Activated CD4-positive, CD25-positive, alpha-beta regulatory T cell treated with anti-CD3 and anti-CD28 coated beads, Interleukin-2, amount 50 U/mL, for 72 hours (primary cell): ENCODE results near the gene BAZ2B.
"Not testable (repeated sequence)": the region's sequence is repeated elsewhere in the genome, so short reads cannot be mapped to it uniquely, and the experiment has no call there.

Source experiments
- DNase-seq: peaks from one replicate; pipeline ENCODE4 v3.0.0; 2021

Gene BAZ2B

DNA sequence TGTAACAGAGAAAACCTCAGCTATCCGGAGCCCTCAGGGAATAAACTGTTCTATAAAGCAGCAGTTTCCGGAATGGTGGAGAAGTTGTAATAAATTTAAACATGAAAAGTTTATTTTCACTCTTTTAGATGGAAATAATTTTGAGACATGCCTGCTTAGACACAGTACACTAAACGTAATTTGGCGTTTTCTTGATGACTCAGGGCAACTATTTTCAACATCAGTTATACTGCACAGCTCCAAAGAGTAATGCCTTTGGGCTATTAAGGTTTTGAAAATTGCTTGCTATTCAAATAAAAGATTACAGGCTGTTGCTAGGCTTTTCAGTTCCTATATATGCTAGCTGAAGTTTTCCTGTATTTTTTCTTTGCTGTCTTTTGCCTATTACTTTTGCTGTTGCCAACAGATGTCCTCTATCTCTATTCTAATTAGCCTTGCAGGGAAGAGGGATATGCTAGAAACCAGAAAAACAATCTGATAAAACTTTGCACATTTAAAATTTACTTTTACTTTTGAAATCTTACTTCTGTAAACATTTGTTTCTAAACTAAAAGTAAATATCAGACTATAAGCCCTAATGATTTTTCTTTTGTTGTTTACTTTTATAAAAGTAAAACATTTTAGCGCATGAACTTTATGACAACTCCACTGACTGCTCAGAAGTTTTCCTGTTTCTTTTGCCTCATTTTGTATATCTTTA, 216.5 kb downstream of the BAZ2B start:
- DNase-seq = no peak

DNA sequence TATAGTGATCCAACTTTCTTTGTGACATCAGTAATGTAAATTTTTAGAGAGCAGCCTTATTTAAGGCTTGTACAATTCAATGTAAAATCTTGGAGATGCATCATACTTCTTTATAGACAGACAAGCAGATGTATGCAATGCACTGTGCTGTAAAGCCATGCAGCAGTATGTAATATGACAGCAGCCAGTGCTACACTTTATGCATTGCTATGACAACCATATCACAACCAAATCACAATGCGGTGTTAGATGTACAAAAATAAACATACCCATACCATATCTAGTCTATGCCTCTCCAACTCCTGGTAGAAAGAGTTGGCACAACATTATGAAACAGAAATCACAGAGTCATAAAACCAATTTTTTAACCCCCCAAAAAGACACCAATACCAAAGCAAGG, 219.5 kb downstream of the BAZ2B start:
- DNase-seq = no peak

- DNase-seq = no peak
Measured at GRCh38 chr2:159382447-159383028, 233.8 kb downstream of the BAZ2B start.

- DNase-seq = no peak
Measured at GRCh38 chr2:159381574-159381973, 234.8 kb downstream of the BAZ2B start.

- DNase-seq = no peak
Measured at GRCh38 chr2:159380685-159381239, 235.6 kb downstream of the BAZ2B start.

GRCh38 chr2:159379181-159379580, 237.2 kb downstream of the BAZ2B start:
- no peak for DNase-seq

DNA sequence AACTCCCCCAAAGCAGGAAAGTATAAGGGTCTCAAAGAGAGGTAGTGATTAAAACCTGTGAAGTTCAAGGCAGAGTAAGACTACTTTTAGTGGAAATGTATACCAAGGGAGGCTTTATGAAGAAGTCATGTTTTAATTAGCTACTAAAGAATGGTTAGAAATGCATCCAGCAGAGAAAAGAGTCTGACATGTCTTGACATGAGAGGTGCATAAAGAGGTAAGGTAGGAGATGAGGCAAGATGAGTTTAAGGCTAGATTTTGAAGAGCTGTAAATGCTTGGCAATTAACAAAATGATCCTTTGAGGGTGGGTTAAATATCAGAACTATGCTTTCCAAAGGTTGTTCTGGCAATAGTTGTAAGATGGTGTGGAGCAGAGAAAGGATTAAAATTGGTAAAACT, 241.1 kb downstream of the BAZ2B start:
- DNase-seq = no peak

DNA sequence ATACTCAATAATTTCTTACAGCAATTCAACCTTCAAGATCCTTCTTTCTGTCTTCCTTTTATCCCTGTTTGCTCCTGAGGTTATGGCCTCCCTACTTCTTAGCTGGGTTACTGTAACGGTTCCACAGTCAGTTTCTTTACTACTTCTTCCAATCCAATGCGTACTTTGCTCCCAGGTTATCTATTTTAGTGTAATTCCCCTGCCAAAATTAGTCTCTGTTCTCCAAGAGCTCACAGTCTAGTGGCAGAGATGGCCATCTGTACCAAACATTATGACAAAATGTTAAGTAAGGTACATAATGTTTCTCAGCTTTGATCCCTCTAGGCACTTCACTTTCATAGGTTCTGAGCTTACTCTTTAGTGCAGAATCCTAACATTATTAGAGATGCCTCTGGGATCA, 244.8 kb downstream of the BAZ2B start:
- no peak for DNase-seq

GRCh38 chr2:159366538-159366937, 249.8 kb downstream of the BAZ2B start:
- DNase-seq = no peak

DNA sequence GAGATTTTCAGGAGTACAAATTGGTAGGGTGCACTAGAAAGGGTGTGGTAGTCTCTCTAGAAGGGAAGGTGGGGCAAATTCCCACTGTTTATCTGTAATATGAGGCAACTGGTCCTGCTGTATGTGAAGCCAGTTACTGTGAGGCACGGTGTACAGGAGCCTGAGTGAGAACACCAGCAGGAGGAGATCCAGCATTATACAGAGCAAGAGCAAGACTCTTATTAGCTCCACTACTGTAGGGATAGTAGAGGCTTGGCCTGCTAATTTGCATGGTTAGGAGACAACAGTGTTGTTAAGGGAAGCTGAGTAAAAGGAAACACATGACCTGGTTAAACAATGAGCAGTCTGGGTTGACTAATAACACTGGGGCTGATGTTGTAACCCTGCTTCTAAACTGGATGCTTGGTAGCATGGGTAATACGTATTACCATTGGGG, 253.5 kb downstream of the BAZ2B start:
- no peak for DNase-seq

DNA sequence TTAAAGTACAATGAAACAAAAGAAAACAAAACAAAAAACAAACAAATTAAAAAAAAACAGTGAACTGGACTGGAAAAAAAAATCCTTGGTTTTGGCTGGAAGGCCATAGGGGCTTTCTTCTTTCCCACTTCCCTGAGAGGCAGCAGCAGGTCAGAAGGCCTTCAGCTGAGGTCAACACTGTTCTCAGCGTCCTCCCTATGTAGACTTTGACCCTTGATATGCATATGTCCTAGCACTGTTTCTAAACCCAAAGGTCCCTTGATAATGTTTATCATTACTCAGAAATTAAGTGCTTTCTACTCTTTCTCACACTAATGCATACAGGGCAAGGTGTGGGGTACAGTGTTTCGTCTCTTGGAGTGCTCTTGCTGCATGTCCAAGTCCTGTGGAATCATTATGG, 254.3 kb downstream of the BAZ2B start:
- no peak for DNase-seq

DNA sequence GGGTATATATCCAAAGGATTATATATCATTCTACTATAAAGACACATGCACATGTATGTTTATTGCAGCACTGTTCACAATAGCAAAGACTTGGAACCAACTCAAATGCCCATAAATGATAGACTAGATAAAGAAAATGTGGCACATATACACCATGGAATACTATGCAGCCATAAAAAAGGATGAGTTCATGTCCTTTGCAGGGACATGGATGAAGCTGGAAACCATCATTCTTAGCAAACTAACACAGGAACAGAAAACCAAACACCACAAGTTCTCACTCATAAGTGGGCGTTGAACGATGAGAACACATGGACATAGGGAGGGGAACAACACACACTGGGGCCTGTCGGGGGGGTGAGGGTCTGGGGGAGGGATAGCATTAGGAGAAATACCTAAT, 254.7 kb downstream of the BAZ2B start:
- not testable (repeated sequence) for DNase-seq

DNA sequence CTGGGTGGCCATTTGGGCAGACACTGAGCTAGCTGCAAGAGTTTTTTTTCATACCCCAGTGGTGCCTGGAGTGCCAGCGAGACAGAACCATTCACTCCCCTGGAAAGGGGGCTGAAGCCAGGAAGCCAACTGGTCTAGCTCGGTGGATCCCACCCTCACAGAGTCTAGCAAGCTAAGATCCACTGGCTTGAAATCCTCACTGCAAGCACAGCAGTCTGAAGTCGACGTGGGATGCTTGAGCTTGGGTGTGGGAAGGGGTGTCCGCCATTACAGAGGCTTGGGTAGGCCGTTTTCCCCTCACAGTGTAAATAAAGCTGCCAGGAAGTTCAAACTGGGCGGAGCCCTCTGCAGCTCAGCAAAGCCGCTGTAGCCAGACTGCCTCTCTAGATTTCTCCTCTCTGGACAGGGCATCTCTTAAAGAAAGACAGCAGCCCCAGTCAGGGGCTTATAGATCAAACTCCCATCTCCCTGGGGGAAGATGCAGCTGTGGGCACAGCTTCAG, 260.2 kb downstream of the BAZ2B start:
- no peak for DNase-seq

DNA sequence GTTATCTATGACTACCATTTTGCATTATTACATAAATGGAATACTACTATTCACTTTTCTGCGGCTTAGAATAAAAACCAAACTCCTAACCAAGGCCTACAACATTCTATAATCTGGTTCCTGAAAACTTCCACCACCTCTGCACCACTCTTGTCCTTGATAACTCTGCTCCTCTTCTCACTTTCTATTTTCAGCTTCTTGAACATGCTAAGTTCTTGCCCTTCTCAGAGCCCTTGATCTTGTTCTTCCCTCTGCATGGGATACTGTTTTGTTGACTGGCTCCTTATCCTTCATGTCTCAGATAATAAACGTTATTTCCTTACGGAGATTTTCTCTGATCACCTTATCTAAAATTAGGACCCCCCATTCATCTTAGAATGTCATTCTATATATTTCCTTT, 264.4 kb downstream of the BAZ2B start:
- no peak for DNase-seq

DNA sequence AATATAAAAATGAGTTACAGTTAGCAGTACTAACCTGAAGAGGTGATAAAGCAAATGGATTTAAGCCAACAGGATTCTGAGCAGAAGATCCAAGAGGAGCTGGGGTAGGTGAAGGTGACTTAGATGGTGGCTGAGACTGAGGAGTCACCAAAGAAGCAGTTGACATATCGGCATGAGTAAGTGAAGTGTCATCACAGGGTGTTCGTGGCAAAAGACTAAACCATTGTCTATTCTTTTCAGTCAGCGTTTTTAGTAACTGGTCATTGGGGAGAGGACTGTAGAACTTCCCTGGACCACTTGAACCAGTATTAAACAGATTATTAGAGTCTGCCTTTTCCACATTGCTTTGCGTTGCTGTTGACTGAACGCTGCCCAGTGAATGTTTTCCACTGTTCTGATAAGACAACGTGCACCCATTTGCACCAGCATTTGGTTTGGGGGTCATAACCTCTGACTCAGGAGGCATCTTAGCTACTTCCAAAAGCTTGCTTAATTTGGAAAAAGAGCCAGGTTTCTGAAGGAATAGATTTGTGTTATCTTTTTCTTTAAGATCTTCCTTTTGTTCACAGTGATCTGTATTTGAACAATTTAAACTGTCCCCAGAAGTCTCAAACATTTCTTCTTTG, 266.6 kb downstream of the BAZ2B start:
- no peak for DNase-seq

GRCh38 chr2:159326569-159327255, 289.6 kb downstream of the BAZ2B start:
- DNase-seq = no peak

DNA sequence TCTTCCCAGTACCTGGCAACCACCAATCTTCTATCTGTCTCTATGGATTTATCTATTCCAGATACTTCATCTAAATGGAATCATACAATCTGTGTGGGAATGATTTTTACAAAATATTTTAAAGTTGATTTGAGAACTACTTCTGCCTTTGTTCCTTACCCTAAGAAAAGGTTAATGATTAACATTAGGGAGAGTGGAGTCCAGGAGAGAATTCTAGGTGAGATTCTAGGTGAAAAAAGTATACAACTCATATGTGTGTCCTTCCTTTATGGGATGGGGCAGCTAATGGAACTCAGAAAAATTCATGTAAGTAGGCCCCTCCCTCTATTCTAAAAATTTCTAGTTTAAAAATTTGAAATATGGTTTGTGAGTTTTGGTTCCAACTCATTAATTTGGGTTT, 293.9 kb downstream of the BAZ2B start:
- no peak for DNase-seq

DNA sequence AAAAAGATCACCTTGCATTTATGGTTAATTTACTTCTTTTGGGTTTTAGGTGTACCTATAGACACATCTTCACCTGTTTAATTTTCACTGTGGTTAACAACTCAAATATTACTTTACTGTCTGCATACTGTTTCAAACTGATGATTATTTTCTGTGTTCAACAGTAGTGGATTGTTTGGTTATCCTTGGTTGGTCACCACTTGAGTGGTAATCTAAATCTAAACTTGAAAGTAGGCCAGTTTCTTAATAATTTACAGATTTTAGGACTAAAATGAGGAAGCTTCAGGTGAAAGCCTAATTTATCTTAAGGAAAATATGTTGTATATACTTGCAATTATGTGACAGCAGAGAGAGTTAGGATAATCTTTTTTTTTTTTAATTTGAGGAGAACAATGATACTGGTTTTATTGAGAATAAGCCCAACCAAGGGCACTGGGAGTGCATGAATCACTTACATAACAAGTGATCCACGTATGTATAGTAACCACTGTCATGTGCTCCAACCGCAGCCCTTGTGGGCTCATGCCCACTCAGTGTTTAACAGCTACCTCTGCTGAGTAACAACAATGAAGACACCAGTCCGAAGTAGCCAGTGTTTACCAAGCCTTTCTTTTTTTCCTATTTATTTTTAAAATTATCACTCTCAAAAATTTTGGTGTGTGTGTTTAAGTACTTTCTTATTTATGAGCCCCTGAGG, 298.8 kb downstream of the BAZ2B start:
- DNase-seq = no peak

- DNase-seq = no peak
Measured at GRCh38 chr2:159307942-159308341, 308.4 kb downstream of the BAZ2B start.

DNA sequence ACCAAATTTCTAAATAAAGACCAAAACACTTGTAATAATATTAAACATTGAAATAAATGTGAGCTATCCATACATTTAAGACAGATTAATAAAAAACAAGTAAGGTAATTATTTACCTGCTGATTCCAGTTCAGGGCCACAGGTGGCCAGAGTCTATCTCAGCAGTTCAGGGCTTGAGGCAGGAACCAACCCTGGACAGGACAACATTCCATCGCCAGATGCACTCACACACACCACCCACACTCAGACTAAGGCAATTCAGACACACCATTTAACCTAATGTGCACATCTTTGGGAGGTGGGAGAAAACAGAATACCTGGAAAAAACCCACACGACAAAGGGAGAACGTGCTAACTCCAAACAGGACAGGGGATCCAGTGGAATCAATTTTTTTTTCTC, 315.8 kb downstream of the BAZ2B start:
- no peak for DNase-seq

DNA sequence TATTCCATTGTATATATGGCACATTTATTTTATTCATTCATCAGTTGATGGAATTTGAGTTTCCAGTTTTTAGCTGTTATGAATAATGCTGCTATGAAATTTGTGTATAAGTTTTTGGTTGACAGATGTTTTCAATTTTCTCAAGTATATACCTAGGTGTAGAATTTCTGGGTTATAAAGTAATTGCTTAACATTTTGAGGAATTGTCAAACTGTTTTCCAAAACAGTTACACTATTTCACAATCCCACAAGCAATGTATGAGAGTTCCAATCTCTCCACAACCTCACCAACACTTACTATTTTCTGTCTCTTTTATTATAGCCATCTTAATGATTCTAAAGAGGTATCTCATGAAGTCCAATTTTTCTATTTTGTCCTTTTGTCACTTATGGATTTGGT, 317.4 kb downstream of the BAZ2B start:
- no peak for DNase-seq

DNA sequence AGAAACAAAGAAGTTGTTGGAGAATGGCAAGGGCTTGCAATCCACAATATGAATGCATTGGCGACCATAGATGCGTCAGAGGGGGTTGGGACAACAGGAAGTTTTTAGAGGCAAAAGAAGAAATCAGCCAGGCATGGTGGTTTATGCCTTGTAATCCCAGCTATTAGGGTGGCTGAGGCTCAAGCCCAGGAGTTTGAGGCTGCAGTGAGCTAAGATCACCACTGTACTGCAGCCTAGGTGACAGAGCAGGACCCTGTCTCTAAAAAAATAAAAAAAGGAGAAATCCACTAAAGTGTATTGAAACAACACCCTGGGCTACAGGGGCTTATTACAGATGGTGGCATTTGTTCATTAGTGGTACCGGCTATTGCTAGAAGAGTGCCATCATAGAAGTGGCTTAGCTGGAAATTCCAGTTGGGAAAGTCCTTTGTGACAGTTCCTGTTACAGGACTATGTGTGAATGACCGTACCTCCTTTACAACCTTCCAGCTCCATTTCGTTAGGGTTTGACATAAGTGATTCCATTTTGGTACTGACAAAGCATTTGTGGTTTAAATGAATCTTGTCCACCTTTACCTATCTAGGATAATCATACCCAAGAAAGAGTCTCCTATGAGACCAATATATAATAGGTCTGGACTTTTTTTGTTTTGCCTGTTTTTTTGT, 319.2 kb downstream of the BAZ2B start:
- no peak for DNase-seq
